DLD1 (cell line): ENCODE measurements around the gene NAXD.
"Not testable (repeated sequence)": the region's sequence is repeated elsewhere in the genome, so short reads cannot be mapped to it uniquely, and the experiment has no call there.

ENCODE experiments used
- in situ Hi-C: cut with HindIII; loops from 2 replicates; pipeline ENCODE4 v1.10.0; 2017; ENCODE audit warnings: low sequenced_read_pairs

The NAXD gene

DNA sequence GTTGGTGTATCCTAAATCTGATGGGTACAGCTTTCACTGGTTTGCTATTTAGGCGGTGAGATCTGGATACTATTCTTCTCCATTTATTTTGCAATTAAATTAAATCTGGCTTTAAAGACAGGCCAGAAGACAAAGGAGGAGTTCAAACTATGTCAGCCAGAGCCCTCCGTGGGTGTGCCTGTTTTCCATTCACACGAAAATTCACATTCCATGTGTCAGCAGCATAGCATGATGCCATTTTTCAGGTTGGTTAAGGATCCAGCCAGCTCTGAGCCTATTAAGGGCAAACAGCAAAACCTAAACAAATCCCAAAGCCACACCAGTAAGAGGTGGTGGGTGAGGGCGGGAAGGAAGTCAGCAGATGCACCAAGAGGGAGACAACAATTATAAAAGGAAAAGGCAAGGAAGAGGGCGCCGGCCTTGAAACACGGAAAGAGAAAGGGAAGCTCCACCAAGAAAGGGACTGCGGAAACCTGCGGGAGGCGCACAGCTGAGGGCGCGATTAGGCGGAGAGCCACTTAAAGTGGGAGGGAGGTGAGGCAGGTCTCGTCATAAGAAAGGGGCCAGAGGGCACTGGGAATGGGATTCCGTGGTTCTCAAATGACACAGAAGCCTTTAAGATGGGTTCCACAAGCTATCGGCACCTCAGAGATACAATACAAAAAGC is 47.6 kb downstream of the NAXD start:
- in situ Hi-C loops, result no loop called here

DNA sequence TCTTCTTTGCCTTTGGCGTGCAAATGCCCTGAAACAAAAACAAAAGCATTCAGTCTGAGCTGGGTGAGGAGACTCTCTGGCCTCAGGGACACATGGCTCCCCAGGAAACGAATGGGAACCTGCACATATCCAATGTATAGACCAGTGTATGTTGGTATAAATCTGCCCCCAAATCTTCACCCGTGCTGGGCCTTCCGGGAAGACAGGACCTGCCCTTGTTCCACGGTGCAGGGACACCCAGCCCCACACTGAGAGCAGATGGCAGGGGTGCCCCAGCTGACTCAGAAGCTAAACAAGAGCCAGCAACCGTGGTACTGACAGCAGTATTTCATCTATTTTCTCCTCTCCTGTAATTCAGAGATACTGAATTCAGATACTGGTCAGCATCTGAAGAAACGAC is 48.1 kb downstream of the NAXD start:
- in situ Hi-C loops, result no loop called here

- in situ Hi-C loops, result no loop called here
Observed at GRCh38 chr13:110664041-110664440, 48.7 kb downstream of the NAXD start.

DNA sequence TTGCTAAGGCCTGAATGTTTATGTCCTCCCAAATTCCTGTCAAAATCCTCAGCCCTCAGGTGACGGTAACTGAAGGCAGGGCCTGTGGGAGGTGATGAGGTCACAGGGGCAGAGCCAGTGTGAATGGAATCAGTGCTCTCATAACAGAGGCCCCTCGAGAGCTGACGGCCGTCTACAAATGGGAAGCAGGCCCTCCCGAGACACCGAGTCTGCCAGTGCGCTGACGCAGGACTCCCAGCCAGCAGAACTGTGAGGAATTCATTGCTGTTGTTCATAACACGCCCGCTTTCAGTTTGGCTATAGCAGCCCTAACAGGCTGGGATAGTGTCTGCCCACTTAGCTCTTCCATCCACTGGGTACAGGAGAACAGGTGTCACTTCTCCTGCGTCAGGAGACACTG is 49.3 kb downstream of the NAXD start:
- in situ Hi-C loops, result no loop called here

- in situ Hi-C loops, result no loop called here
Observed at GRCh38 chr13:110665491-110666254, 50.3 kb downstream of the NAXD start.

DNA sequence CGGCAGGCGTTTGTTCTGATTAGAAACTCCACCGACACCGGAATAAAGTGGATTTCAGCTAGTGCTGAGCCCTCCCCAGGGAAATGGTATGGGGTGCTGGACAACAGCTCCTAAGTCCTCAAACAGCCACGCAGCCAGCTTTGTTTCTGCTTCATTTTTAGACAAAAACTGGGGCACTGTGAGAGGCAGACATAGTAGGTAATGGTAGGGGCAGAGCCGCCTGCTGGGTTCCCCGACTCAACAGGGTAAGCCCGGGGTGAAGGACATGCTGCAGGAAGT is 50.8 kb downstream of the NAXD start:
- in situ Hi-C loops, result no loop called here

DNA sequence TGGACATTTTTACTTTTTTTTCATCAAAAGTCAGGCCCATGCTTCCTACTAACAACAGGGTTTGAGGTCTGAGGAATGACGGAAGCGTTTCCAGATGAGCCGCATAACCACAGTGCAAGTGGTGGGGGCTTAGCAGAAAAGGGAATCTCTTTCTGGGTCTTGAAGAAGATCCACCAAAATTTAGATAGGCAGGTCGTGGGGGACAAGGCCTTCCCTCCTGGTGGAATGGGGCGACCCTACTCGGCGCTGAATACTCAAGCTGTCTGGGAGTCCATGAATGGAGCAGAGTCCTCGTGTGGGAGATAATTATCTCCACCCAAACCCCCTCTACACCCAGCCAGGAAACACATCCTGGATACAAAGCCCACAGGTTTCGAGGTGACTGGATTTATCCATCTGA is 53.7 kb downstream of the NAXD start:
- in situ Hi-C loops, result no loop called here

- in situ Hi-C loops, result not testable (repeated sequence)
Observed at GRCh38 chr13:110669814-110670213, 54.5 kb downstream of the NAXD start.

- in situ Hi-C loops, result no loop called here
Observed at GRCh38 chr13:110676595-110677587, 61.5 kb downstream of the NAXD start.

GRCh38 chr13:110677731-110678545 is 62.6 kb downstream of the NAXD start:
- in situ Hi-C loops, result no loop called here

- in situ Hi-C loops, result no loop called here
Observed at GRCh38 chr13:110680852-110681251, 65.5 kb downstream of the NAXD start.

DNA sequence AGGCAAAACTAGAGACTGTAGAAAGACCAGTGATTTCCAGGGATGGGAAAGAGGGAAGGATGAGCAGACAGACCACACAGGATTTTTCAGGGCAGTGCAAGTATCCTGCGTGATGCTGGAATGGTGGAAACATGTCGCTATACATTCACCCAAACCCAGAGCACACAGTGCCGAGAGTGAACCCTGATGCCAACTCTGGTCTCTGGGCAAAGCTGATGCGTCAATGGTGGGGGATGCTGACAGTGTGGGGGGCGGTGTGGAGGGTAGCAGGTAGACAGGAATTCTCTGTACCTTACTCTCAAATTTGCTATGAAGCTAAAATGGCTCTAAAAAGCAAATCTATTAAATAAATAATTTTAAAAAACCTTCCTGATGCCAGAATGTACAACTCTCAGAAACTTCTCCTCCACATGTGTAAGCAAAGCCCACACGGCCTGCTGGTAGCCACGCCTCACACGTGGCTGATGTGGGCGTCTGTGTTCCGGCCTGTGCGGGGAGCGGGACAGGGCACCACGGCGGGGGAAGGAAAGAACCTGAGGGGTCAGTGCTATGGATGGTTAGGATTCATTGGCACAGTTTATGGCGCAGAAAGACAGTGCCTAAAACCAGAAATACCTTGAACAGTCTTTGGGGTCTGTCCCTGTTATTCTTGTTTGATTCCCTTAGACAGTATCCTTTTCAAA is 66.7 kb downstream of the NAXD start:
- in situ Hi-C loops, result no loop called here

DNA sequence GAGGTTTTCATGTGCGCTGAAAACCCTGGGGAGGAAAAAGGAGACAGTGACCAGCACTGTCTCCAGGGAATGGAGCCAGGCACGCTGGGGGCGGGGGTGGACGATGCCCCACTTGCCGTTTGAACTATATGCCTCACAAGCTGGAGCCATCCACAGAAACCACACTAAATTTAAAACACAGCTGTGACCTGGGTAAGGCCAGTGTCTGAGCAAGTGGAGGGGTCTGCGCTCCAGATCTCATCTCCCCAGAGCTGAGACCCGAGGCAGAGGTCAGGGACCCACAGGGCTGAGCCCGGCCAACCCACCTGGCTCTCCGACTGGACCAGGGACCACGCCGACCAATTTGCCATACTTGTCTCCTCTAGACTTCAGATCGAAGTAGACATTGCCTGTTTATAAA is 67.4 kb downstream of the NAXD start:
- in situ Hi-C loops, result no loop called here

- in situ Hi-C loops, result no loop called here
Observed at GRCh38 chr13:110683203-110683883, 68.0 kb downstream of the NAXD start.

GRCh38 chr13:110683921-110684320 is 68.6 kb downstream of the NAXD start:
- in situ Hi-C loops, result no loop called here

DNA sequence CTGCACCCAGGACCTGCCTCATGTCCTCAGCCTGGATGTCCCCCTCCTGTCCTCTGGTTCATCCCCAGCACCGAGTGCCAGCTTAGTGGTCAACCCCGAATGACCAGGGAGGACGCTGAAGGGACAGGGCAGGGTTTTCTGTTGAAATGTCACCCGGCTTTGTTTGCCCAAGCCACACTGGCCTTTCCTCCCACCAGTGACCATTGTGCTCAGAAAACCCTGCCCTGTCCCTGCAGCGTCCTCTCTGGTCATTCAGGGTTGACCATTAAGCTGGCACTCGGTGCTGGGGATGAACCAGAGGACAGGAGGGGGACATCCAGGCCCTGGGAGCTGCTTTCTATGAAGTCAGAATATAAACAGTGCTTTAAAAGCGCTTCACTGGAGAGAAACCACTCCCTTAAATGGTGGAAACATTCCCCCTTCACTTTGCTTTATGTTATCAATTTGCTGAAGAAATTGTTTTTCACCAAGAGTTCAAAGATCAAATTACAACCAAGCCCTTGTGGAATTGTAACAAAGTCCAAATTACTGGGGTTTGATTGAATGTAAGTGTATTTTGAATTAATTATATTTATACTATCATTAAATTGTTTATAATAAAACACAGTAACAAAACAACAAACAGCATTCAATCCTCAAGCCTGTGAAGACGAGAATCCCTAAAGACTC is 69.2 kb downstream of the NAXD start:
- in situ Hi-C loops, result no loop called here

GRCh38 chr13:110685305-110686020 is 70.1 kb downstream of the NAXD start:
- in situ Hi-C loops, result no loop called here

DNA sequence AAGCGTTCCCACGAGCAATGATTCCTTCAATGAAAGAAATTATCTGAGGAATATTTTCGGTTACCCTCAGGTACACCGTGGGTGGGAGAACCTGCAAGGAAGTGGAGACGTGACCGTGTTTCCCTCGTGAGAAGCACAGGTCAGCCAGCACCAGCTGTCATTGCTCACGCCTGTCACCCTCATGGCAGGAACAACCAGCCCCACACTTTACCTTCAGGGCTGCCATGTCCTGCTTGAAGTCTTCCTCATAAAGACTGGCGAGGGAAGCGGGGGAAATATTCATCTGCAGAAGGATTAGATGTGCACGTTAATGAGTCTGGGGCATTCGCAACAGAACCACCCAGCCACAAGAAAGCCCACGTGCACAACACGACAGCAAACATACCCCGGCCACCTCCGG is 72.4 kb downstream of the NAXD start:
- in situ Hi-C loops, result no loop called here
